DMS 273 treated with DMSO at 0.1 percent for 48 hours (cell line): ENCODE data around the gene DHX29.

ENCODE experiments used
- DNase-seq: peaks from one replicate; lab custom pipeline; 2025; lab: John Stamatoyannopoulos, UW

DHX29 gene

DNA sequence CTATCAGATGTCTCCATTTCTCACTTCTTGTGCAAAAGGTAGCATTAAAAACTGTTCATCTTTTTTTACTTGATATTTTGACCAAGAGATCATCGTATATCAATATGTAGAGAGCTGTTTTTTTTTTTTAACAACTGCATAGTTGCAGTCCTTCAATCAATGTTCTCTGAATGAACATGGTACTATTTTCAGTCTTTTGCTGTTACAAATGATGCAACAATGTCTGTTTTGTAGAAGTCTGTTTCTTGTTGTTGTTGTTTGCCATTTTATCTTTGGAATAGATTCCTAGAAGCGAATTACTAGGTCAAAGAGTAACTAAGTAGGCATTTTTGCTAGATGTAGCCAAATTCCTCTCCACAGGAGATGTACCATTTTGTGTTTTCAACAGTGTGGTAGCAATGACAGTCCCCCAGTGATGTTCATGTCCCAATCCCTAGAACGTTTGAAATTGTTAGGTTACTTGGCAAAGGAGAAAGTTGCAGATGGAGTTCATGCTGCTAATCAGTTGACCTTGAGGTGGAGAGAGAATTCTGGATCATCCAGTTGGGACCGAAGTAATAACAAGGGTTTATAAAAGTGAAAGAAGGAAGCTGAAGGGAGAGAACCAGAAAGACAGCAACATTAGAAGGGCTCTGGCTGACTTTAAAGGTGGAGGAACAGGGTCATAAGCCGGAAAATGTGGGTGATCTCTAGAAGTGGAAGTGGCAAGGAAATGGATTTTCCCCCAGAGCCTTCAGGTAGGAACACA is 6.5 kb upstream of the DHX29 start:
- DNase-seq: no peak

DNA sequence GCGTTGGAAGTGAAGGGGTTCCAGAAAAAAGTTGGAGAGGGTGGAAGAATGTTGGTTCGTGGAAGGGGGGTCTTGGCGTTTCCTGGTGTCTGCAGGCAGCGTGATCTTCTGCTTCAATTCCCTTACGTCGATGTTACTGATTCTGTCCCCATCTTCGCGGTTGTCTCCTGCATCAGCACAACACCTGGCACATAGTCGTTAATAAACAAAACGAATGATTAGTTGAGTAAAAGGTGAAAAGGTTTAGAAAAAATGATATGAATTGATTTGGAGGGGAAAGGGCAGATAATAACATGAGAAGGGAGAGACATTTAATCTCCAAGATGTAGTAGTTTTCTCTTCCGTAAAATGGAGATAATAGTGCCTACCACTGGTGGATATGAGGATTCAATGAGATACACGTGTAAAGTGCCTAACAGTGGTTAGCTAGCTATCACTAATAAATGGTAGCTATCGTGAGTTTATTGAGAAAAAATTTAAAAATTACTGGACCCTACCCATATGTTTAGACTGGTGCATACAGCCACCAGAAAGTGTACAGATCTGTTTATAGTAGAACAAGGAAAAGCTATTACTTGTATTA is 851 bp upstream of the DHX29 start:
- DNase-seq: peak; percentile 28

DNA sequence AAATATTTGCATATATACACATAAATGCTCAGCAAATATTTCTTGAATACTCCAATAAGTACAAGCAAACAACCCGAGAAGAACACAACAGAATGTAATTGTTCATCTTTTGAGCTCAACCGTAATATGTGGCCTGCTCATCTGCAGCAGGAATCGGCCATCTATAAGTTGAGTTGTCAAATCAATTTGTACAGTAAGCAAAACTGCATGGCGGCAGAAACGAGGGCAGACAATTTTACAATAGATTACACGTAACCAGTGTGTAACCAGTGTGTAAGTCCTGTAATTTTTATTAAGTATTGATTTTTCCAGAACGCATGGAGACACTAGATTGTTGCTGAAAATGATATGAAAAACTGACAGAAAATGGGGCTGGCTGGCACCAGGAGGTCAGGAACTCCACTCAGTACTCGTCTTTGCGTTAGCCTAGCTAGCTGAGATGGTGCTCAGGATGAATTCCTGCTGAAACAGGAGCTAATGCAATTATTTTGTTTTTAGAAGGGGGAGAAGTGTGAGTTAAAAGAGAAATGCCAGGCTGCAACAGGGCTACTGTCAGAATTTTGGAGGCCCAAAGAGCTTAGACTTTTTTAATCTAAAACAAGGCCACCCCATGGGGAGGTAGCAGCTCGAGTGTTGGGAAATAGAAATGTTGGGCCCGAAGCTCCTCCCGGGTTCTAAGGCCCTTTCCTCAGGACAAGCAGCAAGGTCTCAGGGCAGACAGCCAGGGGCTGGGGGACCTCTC is 682 bp downstream of the DHX29 start:
- peak; percentile 4 for DNase-seq

DNA sequence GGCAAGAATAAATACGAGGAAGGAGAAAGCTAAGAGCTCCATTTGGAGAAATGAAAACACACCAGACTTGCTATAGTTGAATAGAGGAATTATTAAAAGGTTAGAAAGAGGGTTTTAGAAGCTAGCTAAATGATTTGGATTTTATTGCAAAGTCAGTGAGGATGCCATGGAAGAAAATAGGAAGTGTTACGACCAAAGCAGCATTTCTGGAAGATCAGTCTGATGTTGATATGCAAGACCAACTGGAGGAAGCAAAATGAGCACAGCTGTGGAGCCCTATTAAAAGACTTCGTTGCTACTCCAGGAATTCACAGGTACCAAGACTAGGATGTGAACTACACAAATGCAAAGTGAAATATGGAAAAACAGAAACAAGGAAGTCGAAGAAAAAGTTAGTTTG is 2.1 kb downstream of the DHX29 start:
- DNase-seq: no peak

DNA sequence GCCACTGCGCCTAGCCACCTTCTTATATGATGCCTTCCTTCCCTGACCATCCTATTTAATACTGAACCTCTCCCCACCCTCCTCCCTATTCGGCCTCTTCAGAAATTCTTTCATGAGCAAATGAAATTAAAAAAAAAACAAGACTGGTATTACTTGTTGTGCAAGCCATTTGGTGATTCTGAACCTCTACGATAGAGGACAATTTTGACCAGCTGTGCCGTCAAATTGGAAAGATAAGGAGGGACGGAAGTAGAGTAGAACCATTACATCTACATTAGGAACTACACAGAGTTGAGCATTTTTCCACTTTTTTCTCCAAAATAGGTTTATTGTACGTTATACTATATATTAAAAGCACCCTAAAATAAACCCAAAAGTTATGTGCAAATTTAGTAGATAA is 2.9 kb downstream of the DHX29 start:
- DNase-seq: no peak

DNA sequence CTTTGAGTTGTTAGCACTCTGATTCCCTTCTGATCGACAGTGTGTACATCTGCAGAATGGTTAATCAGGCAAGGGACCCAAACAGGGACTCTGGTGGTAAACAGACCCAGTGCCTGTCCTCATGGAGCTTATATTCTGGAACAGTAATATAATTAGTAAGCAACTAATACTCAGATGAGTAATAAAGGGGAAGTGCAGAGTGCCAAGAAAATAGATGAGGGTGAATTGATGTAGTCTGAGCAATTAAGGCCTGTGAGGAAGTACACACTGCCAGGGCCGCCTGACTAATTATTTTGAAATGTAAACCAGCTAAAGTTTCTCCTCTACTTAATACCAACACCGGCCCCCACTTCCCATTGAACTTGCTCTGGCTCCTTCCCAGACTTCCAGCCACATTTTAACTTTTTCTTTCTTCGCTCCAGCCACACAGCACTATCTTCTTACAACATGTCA is 4.2 kb downstream of the DHX29 start:
- no peak for DNase-seq

DNA sequence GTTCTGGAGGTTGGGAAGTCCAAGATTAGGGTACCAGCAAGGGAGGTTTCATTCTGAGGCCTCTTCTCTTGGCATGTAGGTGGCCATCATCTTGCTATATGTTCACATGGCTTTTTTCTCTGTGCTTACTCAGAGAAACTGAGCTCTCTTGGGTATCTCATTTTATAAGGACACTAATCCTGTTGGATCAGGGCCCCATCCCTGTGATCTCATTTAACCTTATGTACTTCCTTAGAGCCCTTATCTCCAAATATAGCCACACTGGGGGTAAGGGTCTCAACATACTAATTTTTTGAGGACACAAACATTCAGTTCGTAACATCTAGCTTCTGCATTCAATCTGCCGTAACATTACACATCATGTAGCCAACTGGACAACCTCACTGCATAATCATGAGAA is 6.6 kb downstream of the DHX29 start:
- no peak for DNase-seq

DNA sequence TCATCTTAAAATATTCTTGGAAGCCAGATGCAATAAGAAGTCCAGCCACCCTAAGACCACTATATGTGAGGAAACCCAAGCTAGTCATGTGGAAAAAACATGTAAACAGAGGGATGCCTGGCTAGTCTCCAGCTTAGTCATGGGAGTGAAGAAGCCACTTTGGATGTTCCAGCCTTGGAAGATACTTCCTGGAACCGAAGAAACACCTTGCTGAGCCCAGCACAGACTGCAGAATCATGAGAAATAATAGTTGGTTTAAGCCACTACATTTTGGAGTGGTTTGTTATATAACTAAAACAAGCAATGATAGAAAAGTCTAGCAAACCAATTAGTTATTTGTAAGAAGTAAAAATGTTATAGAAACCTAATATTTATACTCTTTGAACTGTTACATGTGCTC is 12.6 kb downstream of the DHX29 start:
- DNase-seq: no peak

DNA sequence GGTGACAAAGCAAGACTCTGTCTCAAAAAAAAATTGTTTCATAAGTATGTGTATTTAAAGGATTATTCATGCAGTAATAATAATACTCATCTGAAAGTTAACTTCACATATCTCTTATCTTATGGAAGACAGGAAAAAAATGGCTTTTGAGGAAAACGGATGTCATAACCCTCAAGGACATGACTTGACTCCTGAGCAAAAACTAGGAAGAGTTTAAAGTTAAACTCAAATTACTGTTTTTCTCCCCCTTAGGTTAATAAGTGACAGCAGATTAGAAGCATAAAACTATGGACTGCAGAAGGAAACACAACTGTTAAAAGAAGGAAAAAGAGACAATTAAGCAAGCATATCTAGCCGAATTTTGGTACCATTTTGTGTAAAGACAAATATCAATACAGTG is 16.5 kb downstream of the DHX29 start:
- no peak for DNase-seq

DNA sequence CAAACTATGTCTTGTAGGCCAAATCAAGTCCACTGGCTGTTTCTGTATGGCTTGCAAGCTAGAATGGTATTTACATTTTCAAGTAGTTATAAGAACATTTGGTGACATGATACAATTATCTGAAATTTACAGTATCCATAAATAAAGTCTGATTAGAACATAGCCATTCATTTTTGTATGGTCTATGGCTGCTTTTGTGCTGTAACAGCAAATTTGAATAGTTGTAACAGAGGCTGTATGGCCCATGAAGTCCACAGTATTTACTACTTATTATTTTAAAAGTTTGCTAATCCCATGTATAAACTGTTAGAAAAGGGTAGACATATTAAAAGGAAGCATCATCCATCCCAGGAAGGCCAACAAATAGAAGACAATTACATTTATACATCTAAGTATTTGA is 17.7 kb downstream of the DHX29 start:
- DNase-seq: no peak

DNA sequence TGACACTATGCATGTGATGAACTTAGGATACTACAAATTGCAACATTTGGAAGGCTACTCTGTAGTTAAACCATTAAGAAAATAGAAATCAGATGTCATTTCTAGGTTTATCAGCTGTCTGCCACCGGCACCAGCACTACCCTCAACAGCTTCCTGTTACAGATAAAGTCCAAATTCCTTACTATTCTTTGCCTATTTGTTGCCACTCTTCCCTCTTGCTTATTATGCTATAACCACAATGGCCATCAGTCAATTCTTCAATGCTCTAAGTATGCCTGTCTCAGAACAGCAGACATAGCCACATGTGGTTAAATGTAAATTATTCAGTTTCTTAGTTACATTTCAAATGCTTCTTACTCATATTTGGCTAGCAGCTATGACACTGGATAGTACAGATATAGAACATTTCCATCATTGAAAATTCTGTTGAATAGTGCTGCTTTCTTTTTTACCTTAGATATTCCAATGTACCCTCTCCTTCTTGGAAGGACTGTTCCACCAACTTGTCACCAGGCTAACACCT is 21.0 kb downstream of the DHX29 start:
- DNase-seq: no peak

DNA sequence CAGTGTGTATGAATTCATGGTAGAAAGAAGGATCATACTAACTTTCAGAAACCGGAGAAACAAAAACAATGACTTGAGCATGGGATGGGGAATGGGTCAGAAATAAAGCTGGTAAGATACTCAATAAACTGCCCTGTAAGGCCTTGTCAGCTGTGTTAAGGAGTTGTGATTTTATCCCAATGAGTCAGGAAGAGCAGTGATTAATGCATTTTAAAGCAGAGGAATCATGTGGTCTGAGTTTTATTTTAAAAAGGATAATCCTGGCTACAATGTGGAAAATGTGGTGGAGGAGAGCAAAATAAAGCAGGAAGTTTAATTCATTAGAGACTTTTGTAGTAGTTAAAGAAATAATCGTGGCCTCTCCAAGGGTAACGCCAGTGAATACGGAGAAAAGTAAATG is 28.7 kb downstream of the DHX29 start:
- DNase-seq: no peak

DNA sequence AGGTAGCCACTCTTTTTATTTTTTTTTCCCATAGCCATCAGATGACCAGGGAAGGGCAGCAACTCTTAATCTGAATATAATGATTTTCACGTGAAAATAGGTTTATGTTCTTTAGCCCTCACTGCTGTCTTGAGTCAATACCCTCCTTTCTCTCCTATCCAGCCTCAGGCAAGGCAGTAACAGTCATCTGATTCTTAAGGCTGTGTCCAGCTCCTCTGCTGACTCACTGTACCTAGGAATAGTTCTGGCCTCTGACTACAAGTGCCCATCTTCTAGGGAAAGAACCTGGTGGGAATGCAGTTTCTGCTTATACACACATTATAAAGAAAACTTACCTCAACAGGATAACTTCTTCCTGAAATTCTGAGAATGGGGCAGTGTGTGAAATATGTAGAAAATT is 30.7 kb downstream of the DHX29 start:
- DNase-seq: no peak

DNA sequence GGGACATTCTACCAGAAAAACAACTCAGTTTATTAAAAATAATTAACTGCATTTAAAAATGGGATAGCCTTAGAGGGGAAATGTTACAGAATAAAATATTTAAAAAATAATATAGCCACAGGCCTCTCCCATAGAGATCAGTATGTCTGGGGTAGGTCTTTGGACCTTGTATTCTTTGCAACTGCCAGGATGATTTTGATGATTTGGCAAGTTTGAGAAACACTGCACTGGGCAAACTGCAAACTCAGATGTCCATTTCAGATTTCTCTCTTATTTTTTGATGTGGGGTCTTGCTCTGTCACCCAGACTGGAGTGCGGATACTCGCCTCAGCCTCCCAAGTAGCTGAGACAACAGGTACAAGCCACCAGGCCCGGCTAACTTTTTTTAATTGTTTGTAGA is 49.2 kb downstream of the DHX29 start:
- DNase-seq: no peak

DNA sequence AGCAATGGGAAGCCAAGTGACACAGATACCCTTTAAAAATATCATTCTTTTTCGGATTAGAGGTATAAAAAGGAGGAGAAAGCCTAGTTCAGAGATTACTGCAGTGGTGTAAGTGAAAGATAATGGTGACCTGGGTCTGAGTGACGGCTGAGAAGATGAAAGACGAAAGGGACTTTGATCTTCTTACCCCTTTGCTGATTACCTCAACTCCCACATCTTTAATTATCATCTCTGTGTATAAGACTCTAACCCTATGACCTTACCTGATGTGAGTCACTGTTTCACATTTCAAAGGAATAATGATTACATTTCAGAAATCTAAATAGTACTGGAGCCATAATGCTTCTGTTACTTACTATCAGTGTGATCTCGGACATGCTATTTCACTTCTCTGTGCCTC is 52.7 kb downstream of the DHX29 start:
- DNase-seq: no peak

DNA sequence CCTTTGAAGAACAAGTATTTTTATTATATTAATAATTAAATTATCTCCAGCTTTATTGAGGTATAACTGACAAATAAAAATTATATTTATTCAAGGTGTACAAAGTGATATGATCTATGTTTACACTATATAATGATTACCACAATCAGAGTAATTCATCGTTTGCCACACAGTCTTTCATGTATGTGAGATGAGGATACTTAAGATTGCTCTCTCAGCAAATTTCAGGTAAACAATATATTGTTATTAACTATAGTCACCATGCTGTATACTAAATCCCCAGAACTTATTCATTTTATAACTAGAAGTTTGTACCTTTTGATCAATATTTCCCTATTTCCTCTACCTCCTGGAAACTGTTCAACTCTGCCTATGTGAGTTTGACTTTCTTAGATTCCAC is 57.4 kb downstream of the DHX29 start:
- DNase-seq: no peak

DNA sequence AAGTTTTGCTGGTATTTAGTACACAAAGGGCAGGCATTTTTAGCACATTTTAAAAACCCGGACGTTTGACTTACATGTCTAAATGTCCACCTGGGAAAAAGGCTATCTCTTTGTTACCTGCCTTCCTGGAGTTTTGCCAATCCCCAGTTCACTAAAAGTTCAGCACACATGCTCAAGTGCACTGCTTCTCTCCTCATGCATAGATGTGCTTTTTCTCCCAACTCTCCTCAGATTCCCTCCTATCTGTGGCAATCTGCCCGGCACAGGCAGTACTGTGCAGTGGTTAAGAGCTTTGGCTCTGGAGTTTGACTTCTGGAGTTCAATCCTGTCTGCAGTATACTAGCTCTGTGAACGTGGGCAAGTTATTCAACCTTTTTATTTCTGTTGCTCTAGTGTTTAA is 65.7 kb downstream of the DHX29 start:
- DNase-seq: peak; percentile 11

DNA sequence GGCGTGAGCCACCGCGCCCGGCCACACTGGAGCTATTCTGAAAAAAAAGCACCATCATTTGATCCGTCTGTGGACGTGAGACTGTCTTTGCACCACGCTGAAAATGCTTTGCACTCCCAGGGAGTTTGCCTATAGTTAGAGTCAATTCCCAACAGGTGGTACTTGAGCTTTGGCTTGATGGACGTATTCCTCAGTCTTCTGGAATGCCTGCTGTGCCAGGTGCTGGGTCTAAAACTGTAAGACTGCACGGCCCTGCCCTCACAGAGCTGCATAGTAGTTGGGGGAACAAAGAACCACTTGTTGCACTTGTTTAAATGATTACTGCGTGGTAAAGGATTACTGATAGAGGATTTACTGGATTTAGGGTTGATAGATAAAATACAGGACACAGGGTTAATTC is 70.7 kb downstream of the DHX29 start:
- DNase-seq: no peak

DNA sequence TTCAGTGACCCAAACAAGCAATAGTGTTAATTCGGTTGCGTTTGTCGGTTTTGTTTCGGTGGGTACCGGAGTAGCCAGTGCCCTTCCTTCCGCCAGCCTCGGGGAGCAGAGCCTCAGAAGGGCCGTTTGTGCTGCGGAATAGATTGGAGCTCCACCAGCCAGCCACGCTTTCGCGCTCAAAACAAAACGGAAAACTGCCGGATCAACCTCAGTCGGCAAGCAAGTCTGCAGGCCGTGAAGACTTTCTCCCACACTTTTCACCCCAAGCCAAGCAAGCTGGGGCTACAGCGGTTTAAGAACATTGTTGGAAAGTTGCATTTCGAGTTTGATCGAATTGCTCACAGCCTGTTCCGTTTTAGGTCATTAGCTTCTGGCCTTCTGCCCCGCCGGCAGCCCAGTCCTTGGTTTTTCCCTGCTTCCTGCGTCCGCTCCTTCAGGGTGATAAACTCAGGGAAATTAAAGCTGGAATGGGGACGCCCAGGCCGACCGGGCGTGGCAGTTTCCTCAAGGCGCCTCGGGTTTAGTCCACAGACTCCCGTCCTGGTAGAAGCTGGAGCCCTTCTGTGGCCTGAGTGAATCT is 73.3 kb downstream of the DHX29 start:
- peak; percentile 53 for DNase-seq

DNA sequence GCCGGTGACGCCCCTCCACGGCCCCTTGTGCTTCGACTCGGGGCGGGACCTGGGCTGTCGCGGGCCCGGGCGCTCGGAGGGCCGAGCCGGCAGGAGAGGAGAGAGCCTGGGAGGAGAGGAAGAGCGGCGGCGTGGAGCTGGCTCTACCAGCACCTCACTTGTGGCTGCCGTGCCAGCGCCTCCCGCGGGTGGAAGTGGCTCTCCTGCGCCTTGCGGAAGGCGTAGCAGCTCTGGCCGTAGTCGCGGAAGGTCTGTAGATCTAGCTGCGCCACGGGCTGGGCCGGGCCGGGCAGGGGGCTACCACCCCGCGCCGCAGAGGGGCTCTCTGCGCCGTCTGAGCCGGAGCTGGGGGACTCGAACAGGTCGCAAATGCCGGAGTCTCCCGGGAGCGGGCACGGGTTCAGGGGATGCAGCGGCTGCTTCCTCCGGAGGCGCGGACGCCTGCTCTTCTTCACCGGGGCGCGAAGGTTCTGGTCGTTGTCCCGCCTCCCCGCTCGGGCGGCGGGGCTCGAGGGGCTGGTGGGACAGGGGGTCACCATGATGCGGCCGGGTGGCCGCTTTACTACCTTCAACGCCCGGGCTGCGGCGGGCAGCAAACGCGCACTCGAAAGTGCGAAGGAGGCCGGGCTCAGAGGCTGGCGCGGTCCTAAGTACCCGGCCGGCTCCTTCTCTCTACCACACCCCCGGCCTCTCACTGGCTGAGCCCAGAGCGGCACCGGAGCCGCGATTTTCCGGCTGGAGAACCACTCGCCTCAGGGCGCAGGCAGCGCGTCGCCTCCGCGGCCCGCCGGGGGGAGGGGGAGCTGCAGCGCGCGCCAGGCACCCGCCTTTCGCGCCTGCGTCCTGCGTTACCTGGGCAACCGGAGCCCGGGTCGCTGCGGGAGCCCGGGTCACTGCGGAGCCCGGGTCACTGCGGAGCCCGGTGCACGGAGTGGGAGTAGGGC is 74.2 kb downstream of the DHX29 start, which contains the start of gene CCNO:
Gene CCNO, minus strand, starts transcription at position 624 of the 944 bp plus-strand sequence. Its CDS starts 85 bp downstream, at position 539.
- DNase-seq: peak; percentile 60

DNA sequence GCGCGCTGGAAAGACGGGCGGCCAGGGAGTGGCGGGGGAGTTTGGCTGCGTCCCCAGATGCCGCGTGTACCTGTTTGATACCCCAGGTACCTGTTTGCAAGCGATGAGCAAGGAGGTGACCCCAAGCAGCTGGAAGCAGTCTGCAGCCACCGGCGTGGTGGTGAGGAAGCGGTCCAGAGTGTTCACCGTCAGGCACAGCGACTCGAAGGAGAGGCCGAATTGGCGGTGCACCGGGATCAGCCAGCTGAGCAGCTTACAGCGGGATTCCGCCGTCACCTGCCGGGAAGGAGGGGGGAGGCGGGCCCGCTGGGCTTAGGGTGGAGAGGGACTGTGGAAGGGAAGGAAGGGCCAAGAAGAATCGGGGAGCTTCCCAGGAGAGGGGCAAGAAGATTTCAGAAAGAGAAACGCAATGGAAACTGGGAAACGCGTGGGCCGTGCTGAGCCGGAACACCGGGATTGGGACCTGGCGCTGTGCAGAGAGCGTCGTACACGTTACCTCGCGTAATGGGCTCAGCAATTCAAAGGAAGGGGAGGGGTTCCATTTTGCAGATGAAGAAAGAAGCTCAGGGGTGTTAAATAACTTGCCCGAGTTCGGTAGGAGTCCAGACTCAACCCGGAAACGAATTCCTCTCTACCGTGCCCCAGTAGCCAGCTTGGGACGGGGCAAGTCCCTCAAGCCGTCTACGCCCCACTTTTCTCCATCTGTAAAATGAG is 75.1 kb downstream of the DHX29 start:
- no peak for DNase-seq
